Type B pancreatic cell (in vitro differentiated cells): ENCODE measurements around the gene FHAD1. TPM values are rescaled to one million over a fixed set of nuclear protein-coding genes. Genes with fewer than 3 reads are reported as not detected.
A peak's percentile ranks its signal among the peaks of the same experiment; 100 is the strongest.

Experiments
- DNase-seq: peaks from one replicate; pipeline ENCODE4 v3.0.0; 2021; ENCODE audit warnings: mixed read lengths; ENCODE audit not compliant: unreplicated experiment; ENCODE audit errors: extremely low spot score
- H3K27ac Mint-ChIP-seq: 2 replicates; pipeline ENCODE4 v1.8.0; 2021; ENCODE audit warnings: mild to moderate bottlenecking, mixed read lengths
- H3K27me3 Mint-ChIP-seq: 2 replicates; pipeline ENCODE4 v1.8.0; 2021; ENCODE audit warnings: mixed read lengths
- H3K36me3 Mint-ChIP-seq: 2 replicates; pipeline ENCODE4 v1.8.0; 2021; ENCODE audit warnings: mixed read lengths
- H3K4me1 Mint-ChIP-seq: one replicate; pipeline ENCODE4 v1.8.0; 2021; ENCODE audit warnings: mixed read lengths; ENCODE audit not compliant: unreplicated experiment
- H3K4me3 Mint-ChIP-seq: 2 replicates; pipeline ENCODE4 v1.8.0; 2021; ENCODE audit warnings: mild to moderate bottlenecking, mixed read lengths
- H3K9me3 Mint-ChIP-seq: 2 replicates; pipeline ENCODE4 v1.8.0; 2021; ENCODE audit warnings: mixed read lengths
- total RNA-seq: library from RNA; stranded (reverse); gene quantifications from 2 replicates; pipeline ENCODE4 v1.2.1, GENCODE V29; 2021; ENCODE audit warnings: low replicate concordance
- TF ChIP-seq, protein P1 (sequence below): fragments of 200-600 bp; sonication (generic); conservative IDR thresholded peaks from 2 replicates; pipeline ENCODE4 v1.5.0; 2021; ENCODE audit warnings: antibody characterized with exemption, mild to moderate bottlenecking

The FHAD1 gene
- total RNA-seq, 1 donor from 2014 or later = 3.8 TPM

DNA sequence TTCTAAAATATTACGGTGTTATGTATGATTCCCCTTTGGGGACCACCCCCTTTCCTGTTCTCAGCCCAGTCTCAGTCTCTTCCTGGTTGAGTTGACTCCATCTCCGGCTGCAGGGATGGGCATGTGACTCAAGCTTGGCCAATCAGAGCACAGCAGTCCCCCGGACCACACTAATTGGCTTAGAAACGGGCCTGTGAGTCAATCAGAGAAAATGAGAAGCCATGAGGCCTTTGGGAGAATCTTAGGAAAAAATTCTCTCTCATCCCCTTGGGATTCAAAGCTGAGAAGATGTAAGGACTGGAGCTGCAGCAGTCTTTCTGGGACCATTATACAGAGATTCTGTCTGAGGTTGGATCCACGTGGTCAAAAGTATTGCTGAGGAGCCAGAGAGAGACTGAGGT, 10.7 kb upstream of the FHAD1 start:
- TF ChIP-seq, protein P1, sequence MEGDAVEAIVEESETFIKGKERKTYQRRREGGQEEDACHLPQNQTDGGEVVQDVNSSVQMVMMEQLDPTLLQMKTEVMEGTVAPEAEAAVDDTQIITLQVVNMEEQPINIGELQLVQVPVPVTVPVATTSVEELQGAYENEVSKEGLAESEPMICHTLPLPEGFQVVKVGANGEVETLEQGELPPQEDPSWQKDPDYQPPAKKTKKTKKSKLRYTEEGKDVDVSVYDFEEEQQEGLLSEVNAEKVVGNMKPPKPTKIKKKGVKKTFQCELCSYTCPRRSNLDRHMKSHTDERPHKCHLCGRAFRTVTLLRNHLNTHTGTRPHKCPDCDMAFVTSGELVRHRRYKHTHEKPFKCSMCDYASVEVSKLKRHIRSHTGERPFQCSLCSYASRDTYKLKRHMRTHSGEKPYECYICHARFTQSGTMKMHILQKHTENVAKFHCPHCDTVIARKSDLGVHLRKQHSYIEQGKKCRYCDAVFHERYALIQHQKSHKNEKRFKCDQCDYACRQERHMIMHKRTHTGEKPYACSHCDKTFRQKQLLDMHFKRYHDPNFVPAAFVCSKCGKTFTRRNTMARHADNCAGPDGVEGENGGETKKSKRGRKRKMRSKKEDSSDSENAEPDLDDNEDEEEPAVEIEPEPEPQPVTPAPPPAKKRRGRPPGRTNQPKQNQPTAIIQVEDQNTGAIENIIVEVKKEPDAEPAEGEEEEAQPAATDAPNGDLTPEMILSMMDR = no peak
- H3K36me3 Mint-ChIP-seq = no peaks in the 10 kb centered on the region
- H3K4me3 Mint-ChIP-seq = no peak overlapping the region
- H3K4me1 Mint-ChIP-seq = peaks cover 21% of the 10 kb centered on the region
- H3K9me3 Mint-ChIP-seq = no peaks in the 10 kb centered on the region
- H3K27me3 Mint-ChIP-seq = no peaks in the 10 kb centered on the region
- peak; percentile 8 for DNase-seq
- no peak overlapping the region for H3K27ac Mint-ChIP-seq

DNA sequence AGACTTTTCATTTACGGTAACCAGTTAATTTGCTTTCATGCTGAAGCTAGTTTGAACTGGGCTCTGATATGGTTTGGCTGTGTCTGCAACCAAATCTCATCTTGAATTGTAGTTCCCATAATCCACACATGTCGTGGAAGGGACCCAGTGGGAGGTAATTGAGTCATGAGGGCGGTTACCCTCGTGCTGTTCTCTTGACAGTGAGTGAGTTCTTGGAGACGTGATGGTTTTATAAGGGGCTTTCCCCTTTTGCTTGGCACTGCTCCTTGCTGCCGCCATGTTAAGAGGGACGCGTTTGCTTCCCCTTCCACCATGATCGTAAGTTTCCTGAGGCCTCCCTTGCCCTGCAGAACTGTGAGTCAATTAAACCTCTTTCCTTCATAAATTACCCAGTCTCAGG, 10.3 kb upstream of the FHAD1 start:
- Mint-ChIP-seq H3K9me3 (no peaks in the 10 kb centered on the region), H3K4me1 (peaks cover 21% of the 10 kb centered on the region), H3K36me3 (no peaks in the 10 kb centered on the region), H3K27me3 (no peaks in the 10 kb centered on the region), H3K4me3 (no peak overlapping the region), H3K27ac (no peak overlapping the region)
- TF ChIP-seq, protein P1 = no peak
- peak; percentile 6 for DNase-seq

DNA sequence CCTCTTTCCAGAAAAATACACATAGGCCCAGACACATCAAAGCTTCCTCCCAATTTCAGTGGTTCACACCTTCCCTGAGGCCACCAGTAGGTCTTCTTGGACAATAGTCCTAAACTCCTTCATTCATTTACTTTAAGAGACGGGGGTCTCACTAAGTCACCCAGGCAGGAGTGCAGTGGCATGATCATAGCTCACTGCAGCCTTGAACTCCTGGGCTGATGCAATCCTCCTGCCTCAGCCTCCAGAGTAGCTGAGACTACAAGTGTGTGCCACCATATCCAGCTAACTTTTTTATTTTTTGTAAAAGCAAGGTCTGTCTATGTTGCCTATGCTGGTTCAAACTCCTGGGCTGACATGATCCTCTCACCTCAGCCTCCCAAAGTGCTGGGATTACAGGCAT, 8.2 kb upstream of the FHAD1 start:
- Mint-ChIP-seq H3K4me3 (no peak overlapping the region), H3K27ac (no peak overlapping the region), H3K27me3 (no peaks in the 10 kb centered on the region), H3K4me1 (peaks cover 27% of the 10 kb centered on the region), H3K36me3 (no peaks in the 10 kb centered on the region), H3K9me3 (no peaks in the 10 kb centered on the region)
- no peak for DNase-seq
- TF ChIP-seq, protein P1 = no peak

DNA sequence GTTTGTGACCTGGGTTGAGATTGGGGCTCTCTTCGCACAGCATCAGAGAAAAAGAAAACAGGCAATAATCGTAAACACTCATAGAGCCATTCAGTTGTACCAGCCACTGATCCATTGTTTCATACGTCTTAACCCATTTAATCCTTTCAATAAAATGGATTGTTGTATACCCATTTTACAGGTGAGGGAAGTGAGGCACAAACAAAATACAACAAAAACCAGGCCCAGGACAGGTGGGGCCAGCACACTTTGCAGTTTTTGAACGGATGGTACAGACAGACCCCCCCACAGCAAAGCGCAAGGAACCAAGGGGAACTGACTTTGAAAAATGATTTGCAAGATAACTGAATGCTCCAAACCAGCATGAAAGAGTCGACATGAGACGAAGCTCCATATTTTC, 4.3 kb upstream of the FHAD1 start:
- H3K4me1 Mint-ChIP-seq = peaks cover 29% of the 10 kb centered on the region

DNA sequence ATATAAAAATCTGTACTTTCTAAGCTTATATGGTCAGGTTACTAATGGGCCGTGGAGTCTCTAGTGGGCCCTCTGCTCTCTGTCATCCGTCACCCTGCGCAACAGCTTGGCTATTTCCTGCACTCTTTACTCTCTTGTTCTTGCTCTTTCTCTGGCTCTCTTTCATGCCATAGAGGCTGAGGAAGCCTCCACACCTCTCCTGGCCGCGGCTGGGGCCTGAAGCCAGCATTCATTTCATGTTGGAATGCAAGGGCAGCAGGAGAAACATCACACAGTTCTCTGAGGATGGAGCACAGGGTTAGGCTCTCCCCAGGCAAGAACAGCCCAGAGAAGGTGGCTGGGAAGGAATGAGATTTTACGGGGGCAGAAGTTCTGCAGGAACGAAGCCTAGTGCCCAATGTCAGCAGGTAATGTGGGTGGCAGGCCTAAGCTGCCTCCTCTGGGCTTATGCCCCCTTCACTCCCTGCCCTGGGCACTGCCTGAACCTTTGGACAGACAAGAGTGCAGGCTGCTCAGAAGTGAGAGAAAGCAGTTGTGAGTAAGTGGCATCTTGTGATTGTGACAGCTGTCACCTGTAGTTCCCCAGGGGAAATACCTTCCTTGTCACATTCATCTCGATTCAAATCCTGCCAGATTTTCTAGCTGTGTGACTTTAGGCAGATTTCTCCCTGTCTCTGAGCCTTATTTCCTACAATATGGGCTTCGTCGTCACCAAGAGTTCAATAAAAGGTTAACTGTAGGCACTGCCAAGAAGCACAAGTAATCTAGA, 3.6 kb upstream of the FHAD1 start:
- H3K4me3 Mint-ChIP-seq = peak overlapping the region; percentile 42
- H3K36me3 Mint-ChIP-seq = no peaks in the 10 kb centered on the region
- H3K4me1 Mint-ChIP-seq = peaks cover 34% of the 10 kb centered on the region
- no peak overlapping the region for H3K27ac Mint-ChIP-seq
- no peak for DNase-seq
- TF ChIP-seq, protein P1 = no peak
- H3K9me3 Mint-ChIP-seq = no peaks in the 10 kb centered on the region
- H3K27me3 Mint-ChIP-seq = peaks cover 9% of the 10 kb centered on the region

More for the DNA sequence above, 4.3 kb upstream of the FHAD1 start:
- TF ChIP-seq, protein P1 = no peak
- no peak overlapping the region for H3K4me3 Mint-ChIP-seq
- H3K27ac Mint-ChIP-seq = no peak overlapping the region
- H3K9me3 Mint-ChIP-seq = no peaks in the 10 kb centered on the region
- H3K27me3 Mint-ChIP-seq = peaks cover 5% of the 10 kb centered on the region
- no peak for DNase-seq
- no peaks in the 10 kb centered on the region for H3K36me3 Mint-ChIP-seq
